Measurements from ENCODE around the gene VEZF1.

DNA sequence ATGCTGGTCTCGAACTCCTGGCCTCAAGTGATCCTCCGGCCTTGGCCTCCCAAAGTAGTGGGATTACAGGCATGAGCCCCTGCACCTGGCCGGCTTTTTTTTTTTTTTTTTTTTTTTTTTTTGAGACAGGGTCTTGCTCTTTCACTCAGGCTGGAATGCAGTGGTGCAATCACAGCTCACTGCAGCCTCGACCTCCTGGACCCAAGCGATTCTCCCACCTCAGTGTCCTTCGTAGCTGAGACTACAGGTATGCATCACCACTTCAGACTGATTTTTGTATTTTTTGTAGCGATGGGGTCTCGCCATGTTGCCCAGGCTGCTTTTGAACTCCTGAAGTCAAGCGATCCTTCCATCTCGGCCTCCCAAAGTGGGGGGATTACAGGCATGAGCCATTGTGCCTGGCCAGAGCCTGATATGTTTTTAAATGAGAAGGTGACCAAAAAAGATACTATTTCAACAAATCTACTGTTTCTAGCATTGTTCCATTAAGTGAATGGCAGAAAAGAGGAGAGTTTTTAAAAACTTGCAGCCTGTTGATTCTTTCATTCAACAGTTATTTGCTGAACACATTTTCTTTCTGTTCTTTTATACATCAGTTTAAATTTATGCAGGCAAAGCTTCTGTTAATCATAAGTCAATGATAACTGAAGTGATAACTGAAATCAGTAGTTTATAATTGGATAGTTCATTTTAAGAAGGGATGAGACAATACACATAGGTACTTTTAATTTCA is 22.2 kb upstream of the VEZF1 start:
- TF ChIP-seq, protein P1, sequence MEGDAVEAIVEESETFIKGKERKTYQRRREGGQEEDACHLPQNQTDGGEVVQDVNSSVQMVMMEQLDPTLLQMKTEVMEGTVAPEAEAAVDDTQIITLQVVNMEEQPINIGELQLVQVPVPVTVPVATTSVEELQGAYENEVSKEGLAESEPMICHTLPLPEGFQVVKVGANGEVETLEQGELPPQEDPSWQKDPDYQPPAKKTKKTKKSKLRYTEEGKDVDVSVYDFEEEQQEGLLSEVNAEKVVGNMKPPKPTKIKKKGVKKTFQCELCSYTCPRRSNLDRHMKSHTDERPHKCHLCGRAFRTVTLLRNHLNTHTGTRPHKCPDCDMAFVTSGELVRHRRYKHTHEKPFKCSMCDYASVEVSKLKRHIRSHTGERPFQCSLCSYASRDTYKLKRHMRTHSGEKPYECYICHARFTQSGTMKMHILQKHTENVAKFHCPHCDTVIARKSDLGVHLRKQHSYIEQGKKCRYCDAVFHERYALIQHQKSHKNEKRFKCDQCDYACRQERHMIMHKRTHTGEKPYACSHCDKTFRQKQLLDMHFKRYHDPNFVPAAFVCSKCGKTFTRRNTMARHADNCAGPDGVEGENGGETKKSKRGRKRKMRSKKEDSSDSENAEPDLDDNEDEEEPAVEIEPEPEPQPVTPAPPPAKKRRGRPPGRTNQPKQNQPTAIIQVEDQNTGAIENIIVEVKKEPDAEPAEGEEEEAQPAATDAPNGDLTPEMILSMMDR (IDR thresholded peaks at IDR 0.05) = no peak
- no peak for TF ChIP-seq POLR2A (IDR thresholded peaks at IDR 0.05)

Data from thyroid gland (tissue), 4 donors.